Ishikawa (cell line): ENCODE measurements around the gene DNAJC30.

Source experiments
- FOXM1 ChIP-seq: IDR thresholded peaks from 2 replicates; pipeline ENCODE4 v1.6.1; 2012; ENCODE audit warnings: low read depth, borderline replicate concordance
- NFIC ChIP-seq: IDR thresholded peaks from 2 replicates; pipeline ENCODE4 v1.6.1; 2012
- RAD21 ChIP-seq: IDR thresholded peaks from 2 replicates; pipeline ENCODE4 v1.6.1; 2012; ENCODE audit warnings: low read depth
- REST ChIP-seq: IDR thresholded peaks from 2 replicates; pipeline ENCODE4 v1.6.1; 2012; ENCODE audit warnings: low read depth, mild to moderate bottlenecking
- ZBTB7A ChIP-seq: IDR thresholded peaks from 2 replicates; pipeline ENCODE4 v1.6.1; 2012; ENCODE audit warnings: low read depth

GRCh38 chr7:73717991-73718405, 34.7 kb upstream of the DNAJC30 start:
- no peak for TF ChIP-seq ZBTB7A
- no peak for TF ChIP-seq REST
- TF ChIP-seq FOXM1: no peak
- TF ChIP-seq NFIC: no peak
- no peak for TF ChIP-seq RAD21
